Mesothelial cell of epicardium (in vitro differentiated cells): ENCODE data around the gene TNFRSF25. TPM values are rescaled to one million over a fixed set of nuclear protein-coding genes. Genes with fewer than 3 reads are reported as not detected.

Experiments
- DNase-seq, 2 experiments: peaks; one replicate each; pipeline ENCODE4 v3.0.0; 2021; ENCODE audit warnings: low spot score in 2 of 2; ENCODE audit not compliant: unreplicated experiment in 2 of 2
- H3K27ac Mint-ChIP-seq: 2 replicates; pipeline ENCODE4 v1.8.0; 2021; ENCODE audit warnings: mixed read lengths
- H3K27me3 Mint-ChIP-seq: 2 replicates; pipeline ENCODE4 v1.8.0; 2021; ENCODE audit warnings: low read depth, mixed read lengths
- H3K36me3 Mint-ChIP-seq: 2 replicates; pipeline ENCODE4 v1.8.0; 2021; ENCODE audit warnings: mixed read lengths
- H3K4me1 Mint-ChIP-seq: 2 replicates; pipeline ENCODE4 v1.8.0; 2021; ENCODE audit warnings: mixed read lengths
- H3K4me3 Mint-ChIP-seq: 2 replicates; pipeline ENCODE4 v1.8.0; 2021; ENCODE audit warnings: mild to moderate bottlenecking, moderate library complexity, mixed read lengths
- H3K9me3 Mint-ChIP-seq: 2 replicates; pipeline ENCODE4 v1.8.0; 2021; ENCODE audit warnings: mixed read lengths
- total RNA-seq: library from RNA; stranded (reverse); gene quantifications from 3 replicates; pipeline ENCODE4 v1.2.1, GENCODE V29; 2021
- TF ChIP-seq, protein P1 (sequence below): fragments of 200-600 bp; sonication (generic); IDR thresholded peaks from one replicate; pipeline ENCODE4 v1.5.0; 2021; ENCODE audit warnings: antibody characterized with exemption; ENCODE audit not compliant: unreplicated experiment

TNFRSF25 gene
- total RNA-seq, 1 donor from 2014 or later = 41.6 TPM

DNA sequence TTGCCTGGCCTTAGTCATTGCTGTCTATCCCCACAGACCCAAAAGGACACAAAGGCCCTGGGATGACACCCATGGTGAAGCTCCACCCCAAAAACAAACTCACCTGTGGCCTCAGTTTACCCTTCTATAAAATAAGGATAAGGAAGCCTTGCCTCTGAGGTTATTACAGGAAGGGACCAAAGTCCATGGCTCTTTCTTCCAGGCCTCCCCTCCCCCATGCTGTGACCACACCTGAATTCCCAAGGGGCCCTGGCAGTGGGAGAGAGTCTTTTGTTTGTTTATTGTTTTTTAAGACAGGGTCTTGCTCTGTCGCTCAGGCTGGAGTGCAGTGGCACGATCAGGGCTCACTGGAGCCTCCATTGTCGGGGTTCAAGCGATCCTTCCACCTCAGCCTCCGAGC, 10.5 kb upstream of the TNFRSF25 start:
- no peaks in the 10 kb centered on the region for H3K27me3 Mint-ChIP-seq
- H3K36me3 Mint-ChIP-seq = peaks cover 10% of the 10 kb centered on the region
- H3K9me3 Mint-ChIP-seq = no peaks in the 10 kb centered on the region
- no peaks in the 10 kb centered on the region for H3K4me1 Mint-ChIP-seq
- no peak overlapping the region for H3K27ac Mint-ChIP-seq
- H3K4me3 Mint-ChIP-seq = no peak overlapping the region
- no peak for DNase-seq
- TF ChIP-seq, protein P1, sequence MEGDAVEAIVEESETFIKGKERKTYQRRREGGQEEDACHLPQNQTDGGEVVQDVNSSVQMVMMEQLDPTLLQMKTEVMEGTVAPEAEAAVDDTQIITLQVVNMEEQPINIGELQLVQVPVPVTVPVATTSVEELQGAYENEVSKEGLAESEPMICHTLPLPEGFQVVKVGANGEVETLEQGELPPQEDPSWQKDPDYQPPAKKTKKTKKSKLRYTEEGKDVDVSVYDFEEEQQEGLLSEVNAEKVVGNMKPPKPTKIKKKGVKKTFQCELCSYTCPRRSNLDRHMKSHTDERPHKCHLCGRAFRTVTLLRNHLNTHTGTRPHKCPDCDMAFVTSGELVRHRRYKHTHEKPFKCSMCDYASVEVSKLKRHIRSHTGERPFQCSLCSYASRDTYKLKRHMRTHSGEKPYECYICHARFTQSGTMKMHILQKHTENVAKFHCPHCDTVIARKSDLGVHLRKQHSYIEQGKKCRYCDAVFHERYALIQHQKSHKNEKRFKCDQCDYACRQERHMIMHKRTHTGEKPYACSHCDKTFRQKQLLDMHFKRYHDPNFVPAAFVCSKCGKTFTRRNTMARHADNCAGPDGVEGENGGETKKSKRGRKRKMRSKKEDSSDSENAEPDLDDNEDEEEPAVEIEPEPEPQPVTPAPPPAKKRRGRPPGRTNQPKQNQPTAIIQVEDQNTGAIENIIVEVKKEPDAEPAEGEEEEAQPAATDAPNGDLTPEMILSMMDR = no peak

DNA sequence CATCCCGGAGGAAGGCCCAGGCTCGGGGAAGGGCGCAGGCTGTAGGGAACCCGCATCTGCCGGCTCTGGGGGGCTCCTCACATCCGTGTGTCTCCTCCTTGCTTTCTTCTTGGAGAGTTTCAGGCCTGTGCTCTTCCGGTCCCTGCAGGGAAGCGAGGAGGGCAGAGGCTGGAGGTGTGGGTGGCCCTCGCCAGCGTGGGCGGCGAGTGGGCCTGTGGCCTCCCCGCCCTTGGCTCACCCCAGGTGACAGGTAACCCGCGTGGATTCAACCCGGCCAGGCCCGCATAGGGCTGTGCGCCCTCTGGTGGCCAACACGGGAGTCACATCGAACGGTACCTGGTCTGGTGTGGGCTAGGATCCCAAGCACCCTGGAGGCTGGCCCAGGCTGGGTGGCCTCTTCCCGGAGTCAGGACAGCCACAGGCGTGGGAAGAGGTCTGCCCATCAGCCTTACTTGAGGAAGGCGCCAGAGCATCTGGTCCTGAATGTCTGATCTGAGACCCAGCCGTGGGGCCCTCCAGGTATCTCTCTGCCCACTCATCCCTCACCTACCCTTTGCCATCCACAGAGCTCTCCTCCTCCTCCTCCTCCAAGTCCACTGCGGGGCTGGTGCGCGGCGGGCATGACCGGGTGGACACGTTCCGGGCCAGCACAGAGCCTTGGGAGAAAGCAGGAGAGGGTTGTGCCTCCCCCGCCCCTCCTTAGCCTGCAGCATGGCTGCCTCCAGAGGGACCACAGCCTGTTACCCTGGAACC, 9.6 kb upstream of the TNFRSF25 start:
- H3K27me3 Mint-ChIP-seq = no peaks in the 10 kb centered on the region
- H3K4me3 Mint-ChIP-seq = no peak overlapping the region
- no peaks in the 10 kb centered on the region for H3K4me1 Mint-ChIP-seq
- H3K36me3 Mint-ChIP-seq = peaks cover 10% of the 10 kb centered on the region
- peak; percentile 54 to 79 for DNase-seq
- no peaks in the 10 kb centered on the region for H3K9me3 Mint-ChIP-seq
- TF ChIP-seq, protein P1 = peak; percentile 96
- H3K27ac Mint-ChIP-seq = no peak overlapping the region

DNA sequence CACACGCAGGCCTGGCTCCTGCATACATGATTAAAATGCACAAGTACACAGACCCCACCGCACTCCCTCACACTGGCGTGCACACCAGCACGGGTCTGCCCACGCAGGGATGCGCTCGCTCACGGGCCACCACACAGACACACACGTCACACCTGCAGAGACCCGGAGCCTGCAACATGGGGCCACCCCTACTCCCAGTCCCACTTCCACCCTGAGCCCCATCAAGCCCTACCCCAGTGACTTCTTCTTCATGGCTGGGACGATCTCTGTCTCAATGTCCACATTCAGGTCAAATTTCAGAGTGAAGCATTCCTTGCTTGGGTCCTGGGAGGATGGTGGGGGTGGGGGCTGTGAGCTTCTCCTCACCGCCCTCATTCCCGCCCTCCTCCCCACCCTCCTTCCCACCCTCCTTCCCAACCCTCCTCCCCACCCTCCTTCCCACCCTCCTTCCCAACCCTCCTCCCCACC, 8.9 kb upstream of the TNFRSF25 start:
- Mint-ChIP-seq H3K9me3 (no peaks in the 10 kb centered on the region), H3K27ac (no peak overlapping the region), H3K27me3 (no peaks in the 10 kb centered on the region), H3K4me1 (no peaks in the 10 kb centered on the region), H3K4me3 (no peak overlapping the region), H3K36me3 (peaks cover 10% of the 10 kb centered on the region)
- no peak for DNase-seq
- TF ChIP-seq, protein P1 = no peak

DNA sequence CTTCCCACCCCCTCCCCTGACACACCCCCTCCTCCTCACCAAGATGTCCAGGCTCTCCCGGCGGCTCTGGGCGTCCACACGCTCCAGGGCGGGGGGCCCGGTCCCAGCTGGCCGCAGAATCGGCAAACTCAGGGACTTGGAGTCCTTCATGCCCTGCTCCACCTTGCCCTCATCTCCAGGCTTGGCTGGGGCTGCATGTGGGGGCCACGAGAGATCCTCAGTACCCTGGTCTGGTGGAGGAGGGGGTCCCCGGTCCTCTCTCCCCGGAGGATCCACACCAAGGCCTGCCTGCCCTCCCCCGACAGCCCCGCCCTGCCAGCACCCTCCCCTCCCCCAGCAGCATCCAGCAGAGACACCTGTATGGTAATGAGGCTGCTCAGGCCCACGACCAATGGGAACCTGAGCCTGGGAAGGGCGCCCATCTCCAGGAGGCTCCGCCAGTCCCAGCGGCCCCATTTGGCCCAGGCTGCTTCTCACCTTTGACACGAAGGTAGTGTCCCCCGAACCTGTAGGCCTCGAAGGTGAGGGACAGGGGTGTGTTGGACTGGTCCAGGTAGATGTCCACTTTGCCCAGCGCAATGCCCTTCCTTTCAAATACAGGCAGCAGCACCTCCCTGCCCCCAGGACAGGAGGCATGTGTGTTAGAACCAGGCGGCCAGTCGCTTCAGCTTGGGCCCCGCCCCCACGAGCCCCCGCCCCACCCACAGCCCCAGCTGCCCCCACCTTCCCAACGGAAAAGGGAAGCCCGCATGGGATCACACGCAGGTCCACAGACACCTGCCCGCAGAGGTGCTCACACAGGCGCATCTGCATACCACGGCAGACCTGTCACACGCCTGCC, 8.2 kb upstream of the TNFRSF25 start:
- no peak for DNase-seq
- TF ChIP-seq, protein P1 = no peak

DNA sequence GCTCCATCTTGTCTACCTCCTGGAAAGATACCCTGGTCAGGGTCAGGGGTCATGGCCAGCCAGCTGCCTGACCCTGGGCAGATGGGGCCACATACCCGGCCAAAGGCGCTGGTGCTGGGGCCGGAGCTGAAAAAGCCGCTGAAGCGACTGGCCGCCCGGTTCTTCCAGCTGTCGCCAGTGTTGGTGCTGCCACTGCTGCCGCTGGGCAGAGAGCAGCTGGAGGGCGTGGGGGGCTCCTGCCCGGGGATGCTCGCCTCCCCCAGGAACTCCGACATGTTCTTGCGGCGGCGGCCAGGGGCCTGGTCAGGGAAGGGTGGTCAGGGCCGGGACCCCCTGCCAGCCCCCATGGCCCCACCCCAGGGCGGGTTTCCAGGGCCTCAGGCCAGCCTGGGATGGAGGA, 7.2 kb upstream of the TNFRSF25 start:
- Mint-ChIP-seq H3K36me3 (peaks cover 11% of the 10 kb centered on the region), H3K4me3 (no peak overlapping the region), H3K27me3 (no peaks in the 10 kb centered on the region), H3K9me3 (no peaks in the 10 kb centered on the region), H3K27ac (no peak overlapping the region), H3K4me1 (no peaks in the 10 kb centered on the region)
- TF ChIP-seq, protein P1 = no peak
- DNase-seq = no peak

More for the DNA sequence above, 8.2 kb upstream of the TNFRSF25 start:
- Mint-ChIP-seq H3K9me3 (no peaks in the 10 kb centered on the region), H3K36me3 (peaks cover 11% of the 10 kb centered on the region), H3K4me3 (no peak overlapping the region), H3K4me1 (no peaks in the 10 kb centered on the region), H3K27me3 (no peaks in the 10 kb centered on the region), H3K27ac (no peak overlapping the region)
